ENCODE measurements around the gene FAM222B.
A peak's percentile ranks its signal among the peaks of the same experiment; 100 is the strongest.

Gene FAM222B

DNA sequence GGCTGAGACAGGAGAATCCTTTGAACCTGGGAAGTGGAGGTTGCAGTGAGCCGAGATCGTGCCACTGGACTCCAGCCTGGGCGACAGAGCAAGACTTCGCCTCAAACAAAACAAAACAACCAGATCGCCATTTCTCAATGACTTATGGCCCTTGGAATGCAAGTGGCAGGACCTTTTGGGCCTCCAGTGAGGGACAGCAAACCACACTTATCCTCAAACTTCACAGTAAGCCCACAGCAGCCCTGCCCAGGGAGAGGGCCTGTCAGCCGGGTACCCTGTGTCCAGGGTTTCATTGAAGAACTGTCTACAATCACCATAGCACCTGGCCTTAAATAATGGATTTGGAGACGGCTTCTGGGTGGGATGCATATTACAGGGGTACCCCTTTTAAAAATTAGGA is 87.1 kb downstream of the FAM222B start:
- Histone ChIP-seq H2AK5ac (ENCODE audit: low read length) (no peak overlapping the region), H3K4me3 (ENCODE audit: low read length) (no peak overlapping the region), H3K9ac (ENCODE audit: low read length) (no peak overlapping the region), H3K4ac (ENCODE audit: low read depth, low read length) (no peak overlapping the region), H4K5ac (ENCODE audit: low read length) (no peak overlapping the region), H3K27ac (ENCODE audit: low read depth, low read length) (no peak overlapping the region), H3K36me3 (ENCODE audit: control insufficient read depth, insufficient read depth, low read length) (peaks cover 13% of the 10 kb centered on the region), H3K79me2 (ENCODE audit: control insufficient read depth, insufficient read depth, low read length) (peaks cover 1% of the 10 kb centered on the region), H3K4me1 (ENCODE audit: control insufficient read depth, low read depth, low read length) (no peaks in the 10 kb centered on the region), H3K56ac (ENCODE audit: low read length) (no peak overlapping the region), H4K8ac (ENCODE audit: low read depth, low read length) (no peak overlapping the region), H3K79me1 (ENCODE audit: low read length) (peaks cover 7% of the 10 kb centered on the region), H2BK15ac (replicated peaks; ENCODE audit: low read depth) (no peak overlapping the region), H3K4me2 (ENCODE audit: low read length) (no peak overlapping the region), H3K18ac (ENCODE audit: low read length) (no peak overlapping the region), H2BK5ac (ENCODE audit: low read length) (no peak overlapping the region), H2BK120ac (ENCODE audit: low read depth, low read length) (no peak overlapping the region), H3K23ac (ENCODE audit: low read length) (no peak overlapping the region), H3K27me3 (ENCODE audit: insufficient read depth, low read length, poor library complexity) (no peaks in the 10 kb centered on the region)
- no peak for DNase-seq
- WGBS (ENCODE audit: extremely low coverage, insufficient coverage, low lambda C conversion rate) = no CpG with 5 or more reads among the region's 7 CpGs

DNA sequence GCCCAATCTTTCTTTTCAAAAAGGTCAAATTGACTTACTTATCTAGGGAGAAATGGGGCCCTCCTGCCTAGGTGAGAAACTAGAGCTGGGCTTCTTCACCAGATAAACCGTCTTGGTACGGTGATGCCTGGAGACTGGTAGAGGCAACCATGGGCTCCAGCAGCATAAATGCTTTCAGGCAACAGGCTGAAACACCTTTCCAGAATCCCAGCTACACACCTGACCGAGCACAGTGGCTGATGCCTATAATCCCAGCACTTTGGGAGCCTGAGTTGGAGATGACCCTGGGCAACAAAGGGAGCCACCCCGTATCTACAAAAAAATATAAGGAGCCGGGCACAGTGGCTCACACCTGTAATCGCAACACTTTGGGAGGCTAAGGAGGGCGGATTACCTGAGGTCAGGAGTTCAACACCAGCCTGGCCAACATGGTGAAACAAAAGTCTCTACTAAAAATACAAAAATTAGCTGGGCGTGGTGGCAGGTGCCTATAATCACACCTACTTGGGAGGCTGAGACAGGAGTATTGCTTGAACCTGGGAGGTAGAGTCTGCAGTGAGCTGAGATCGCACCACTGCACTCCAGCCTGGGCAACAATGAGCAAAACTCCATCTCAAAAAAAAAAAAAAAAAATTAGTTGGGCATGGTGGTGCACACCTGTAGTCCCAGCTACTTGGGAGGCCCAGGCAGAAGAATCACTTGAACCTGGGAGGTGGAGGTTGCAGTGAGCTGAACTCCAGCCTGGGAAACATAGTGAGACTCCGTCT is 90.8 kb downstream of the FAM222B start:
- H3K4me2 ChIP-seq (ENCODE audit: low read length) = no peak overlapping the region
- H2BK120ac ChIP-seq (ENCODE audit: low read depth, low read length) = no peak overlapping the region
- no peak overlapping the region for H2BK5ac ChIP-seq (ENCODE audit: low read length)
- H3K4me1 ChIP-seq (ENCODE audit: control insufficient read depth, low read depth, low read length) = peaks cover 3% of the 10 kb centered on the region
- H3K18ac ChIP-seq (ENCODE audit: low read length) = no peak overlapping the region
- H3K79me2 ChIP-seq (ENCODE audit: control insufficient read depth, insufficient read depth, low read length) = peaks cover 15% of the 10 kb centered on the region
- H3K9ac ChIP-seq (ENCODE audit: low read length) = no peak overlapping the region
- H2AK5ac ChIP-seq (ENCODE audit: low read length) = no peak overlapping the region
- peaks cover 36% of the 10 kb centered on the region for H3K36me3 ChIP-seq (ENCODE audit: control insufficient read depth, insufficient read depth, low read length)
- DNase-seq = no peak
- H4K8ac ChIP-seq (ENCODE audit: low read depth, low read length) = no peak overlapping the region
- WGBS (ENCODE audit: extremely low coverage, insufficient coverage, low lambda C conversion rate) = no CpG with 5 or more reads among the region's 10 CpGs
- H3K4ac ChIP-seq (ENCODE audit: low read depth, low read length) = no peak overlapping the region
- no peak overlapping the region for H3K56ac ChIP-seq (ENCODE audit: low read length)
- peaks cover 19% of the 10 kb centered on the region for H3K79me1 ChIP-seq (ENCODE audit: low read length)
- no peak overlapping the region for H2BK15ac ChIP-seq (replicated peaks; ENCODE audit: low read depth)
- no peaks in the 10 kb centered on the region for H3K27me3 ChIP-seq (ENCODE audit: insufficient read depth, low read length, poor library complexity)
- H3K4me3 ChIP-seq (ENCODE audit: low read length) = no peak overlapping the region
- H4K5ac ChIP-seq (ENCODE audit: low read length) = no peak overlapping the region
- no peak overlapping the region for H3K23ac ChIP-seq (ENCODE audit: low read length)
- no peak overlapping the region for H3K27ac ChIP-seq (ENCODE audit: low read depth, low read length)

DNA sequence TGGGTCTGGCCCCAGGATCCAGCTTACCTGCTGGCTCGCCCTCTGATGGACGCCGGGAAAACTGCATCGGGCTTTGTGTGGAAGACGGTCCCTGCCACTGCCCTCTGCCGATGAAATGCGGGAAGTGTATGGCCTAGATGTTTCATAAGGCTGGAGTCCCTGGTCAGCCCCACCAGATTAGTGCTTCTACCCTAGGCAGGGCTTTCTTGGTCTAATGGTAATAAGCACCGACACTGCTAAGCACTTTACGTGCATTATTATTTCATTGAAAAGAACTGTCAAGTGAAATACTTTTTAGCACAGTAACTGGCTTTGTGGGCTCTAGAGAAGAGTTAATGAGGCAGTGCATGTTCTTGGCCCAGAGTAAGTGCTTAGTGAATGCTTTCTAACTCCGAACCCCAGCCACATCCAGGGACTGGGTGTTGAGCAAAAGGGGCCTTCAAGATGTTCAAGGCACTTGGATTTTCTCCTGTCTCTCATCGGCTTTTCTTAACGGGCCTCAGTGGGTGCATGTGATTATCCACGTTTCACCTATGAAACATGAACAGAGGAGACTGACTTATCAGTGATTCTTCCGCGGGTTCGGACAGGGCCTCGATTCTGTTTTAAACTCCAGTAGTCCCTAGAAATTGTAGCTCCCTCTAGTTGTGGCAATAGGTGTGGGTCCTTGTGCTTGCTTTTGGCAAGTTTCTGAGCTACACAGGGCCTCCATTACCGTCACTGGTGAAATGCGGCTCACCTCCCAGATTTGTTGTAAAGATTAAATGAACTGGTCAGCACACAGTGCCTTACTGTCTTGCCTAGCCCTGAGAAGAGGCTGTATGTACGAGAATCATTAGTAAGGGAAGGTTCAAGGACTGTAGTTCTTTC is 92.2 kb downstream of the FAM222B start:
- no peak overlapping the region for H3K27ac ChIP-seq (ENCODE audit: low read depth, low read length)
- H2BK5ac ChIP-seq (ENCODE audit: low read length) = no peak overlapping the region
- no peak overlapping the region for H3K18ac ChIP-seq (ENCODE audit: low read length)
- no peak overlapping the region for H3K4ac ChIP-seq (ENCODE audit: low read depth, low read length)
- DNase-seq = peak; percentile 96
- no peak overlapping the region for H2AK5ac ChIP-seq (ENCODE audit: low read length)
- H3K23ac ChIP-seq (ENCODE audit: low read length) = peak overlapping the region; percentile 24
- peak overlapping the region; percentile 49 for H3K56ac ChIP-seq (ENCODE audit: low read length)
- no peak overlapping the region for H4K8ac ChIP-seq (ENCODE audit: low read depth, low read length)
- no peak overlapping the region for H2BK120ac ChIP-seq (ENCODE audit: low read depth, low read length)
- H4K5ac ChIP-seq (ENCODE audit: low read length) = no peak overlapping the region
- H3K4me2 ChIP-seq (ENCODE audit: low read length) = no peak overlapping the region
- peaks cover 28% of the 10 kb centered on the region for H3K79me2 ChIP-seq (ENCODE audit: control insufficient read depth, insufficient read depth, low read length)
- no peak overlapping the region for H2BK15ac ChIP-seq (replicated peaks; ENCODE audit: low read depth)
- H3K4me3 ChIP-seq (ENCODE audit: low read length) = no peak overlapping the region
- H3K27me3 ChIP-seq (ENCODE audit: insufficient read depth, low read length, poor library complexity) = no peaks in the 10 kb centered on the region
- WGBS (ENCODE audit: extremely low coverage, insufficient coverage, low lambda C conversion rate) = no CpG with 5 or more reads among the region's 20 CpGs
- peak overlapping the region; percentile 51 for H3K9ac ChIP-seq (ENCODE audit: low read length)
- H3K36me3 ChIP-seq (ENCODE audit: control insufficient read depth, insufficient read depth, low read length) = peaks cover 40% of the 10 kb centered on the region
- H3K4me1 ChIP-seq (ENCODE audit: control insufficient read depth, low read depth, low read length) = peaks cover 11% of the 10 kb centered on the region
- H3K79me1 ChIP-seq (ENCODE audit: low read length) = peaks cover 30% of the 10 kb centered on the region

DNA sequence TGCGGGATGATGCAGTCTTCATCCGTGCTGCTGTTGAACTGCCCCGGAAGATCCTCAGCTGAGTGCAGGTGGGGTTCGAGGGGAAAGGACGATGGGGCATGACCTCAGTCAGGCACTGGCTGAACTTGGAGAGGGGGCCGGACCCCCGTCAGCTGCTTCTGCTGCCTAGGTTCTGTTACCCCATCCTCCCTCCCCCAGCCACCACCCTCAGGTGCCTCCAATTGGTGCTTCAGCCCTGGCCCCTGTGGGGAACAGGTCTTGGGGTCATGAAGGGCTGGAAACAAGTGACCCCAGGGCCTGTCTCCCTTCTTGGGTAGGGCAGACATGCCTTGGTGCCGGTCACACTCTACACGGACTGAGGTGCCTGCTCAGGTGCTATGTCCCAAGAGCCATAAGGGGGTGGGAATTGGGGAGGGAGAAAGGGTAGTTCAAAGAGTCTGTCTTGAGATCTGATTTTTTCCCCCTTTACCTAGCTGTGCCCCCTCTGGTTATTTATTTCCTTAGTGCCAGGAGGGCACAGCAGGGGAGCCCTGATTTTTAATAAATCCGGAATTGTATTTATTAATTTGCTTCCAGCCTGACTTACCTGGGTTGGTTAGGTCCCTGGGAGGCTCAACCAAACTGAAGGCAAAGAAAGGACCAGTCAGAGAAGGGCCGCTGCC is 92.9 kb downstream of the FAM222B start:
- no peak overlapping the region for H2BK120ac ChIP-seq (ENCODE audit: low read depth, low read length)
- no peak overlapping the region for H4K5ac ChIP-seq (ENCODE audit: low read length)
- no peak overlapping the region for H3K18ac ChIP-seq (ENCODE audit: low read length)
- no CpG with 5 or more reads among the region's 11 CpGs for WGBS (ENCODE audit: extremely low coverage, insufficient coverage, low lambda C conversion rate)
- H3K79me2 ChIP-seq (ENCODE audit: control insufficient read depth, insufficient read depth, low read length) = peaks cover 36% of the 10 kb centered on the region
- H3K9ac ChIP-seq (ENCODE audit: low read length) = no peak overlapping the region
- H2AK5ac ChIP-seq (ENCODE audit: low read length) = no peak overlapping the region
- no peak overlapping the region for H2BK15ac ChIP-seq (replicated peaks; ENCODE audit: low read depth)
- H3K79me1 ChIP-seq (ENCODE audit: low read length) = peaks cover 30% of the 10 kb centered on the region
- no peak overlapping the region for H3K56ac ChIP-seq (ENCODE audit: low read length)
- peaks cover 40% of the 10 kb centered on the region for H3K36me3 ChIP-seq (ENCODE audit: control insufficient read depth, insufficient read depth, low read length)
- H2BK5ac ChIP-seq (ENCODE audit: low read length) = no peak overlapping the region
- no peaks in the 10 kb centered on the region for H3K27me3 ChIP-seq (ENCODE audit: insufficient read depth, low read length, poor library complexity)
- H4K8ac ChIP-seq (ENCODE audit: low read depth, low read length) = no peak overlapping the region
- no peak overlapping the region for H3K4me3 ChIP-seq (ENCODE audit: low read length)
- no peak overlapping the region for H3K4ac ChIP-seq (ENCODE audit: low read depth, low read length)
- H3K4me1 ChIP-seq (ENCODE audit: control insufficient read depth, low read depth, low read length) = peaks cover 11% of the 10 kb centered on the region
- DNase-seq = peak; percentile 19
- no peak overlapping the region for H3K23ac ChIP-seq (ENCODE audit: low read length)
- no peak overlapping the region for H3K4me2 ChIP-seq (ENCODE audit: low read length)
- H3K27ac ChIP-seq (ENCODE audit: low read depth, low read length) = peak overlapping the region; percentile 2

DNA sequence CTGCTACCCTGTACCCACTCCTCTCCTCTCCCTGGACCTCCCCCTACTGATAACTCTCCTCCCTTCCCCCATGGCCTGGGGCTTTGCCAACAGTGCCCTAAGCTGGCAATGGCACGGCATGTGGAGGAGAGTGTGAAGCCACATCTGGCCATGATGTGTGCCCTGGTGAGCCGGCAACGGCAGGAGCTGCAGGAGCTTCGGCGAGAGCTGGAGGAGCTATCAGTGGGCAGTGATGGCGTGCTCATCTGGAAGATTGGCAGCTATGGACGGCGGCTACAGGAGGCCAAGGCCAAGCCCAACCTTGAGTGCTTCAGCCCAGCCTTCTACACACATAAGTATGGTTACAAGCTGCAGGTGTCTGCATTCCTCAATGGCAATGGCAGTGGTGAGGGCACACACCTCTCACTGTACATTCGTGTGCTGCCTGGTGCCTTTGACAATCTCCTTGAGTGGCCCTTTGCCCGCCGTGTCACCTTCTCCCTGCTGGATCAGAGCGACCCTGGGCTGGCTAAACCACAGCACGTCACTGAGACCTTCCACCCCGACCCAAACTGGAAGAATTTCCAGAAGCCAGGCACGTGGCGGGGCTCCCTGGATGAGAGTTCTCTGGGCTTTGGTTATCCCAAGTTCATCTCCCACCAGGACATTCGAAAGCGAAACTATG is 93.6 kb downstream of the FAM222B start:
- Histone ChIP-seq H3K23ac (ENCODE audit: low read length) (no peak overlapping the region), H3K18ac (ENCODE audit: low read length) (no peak overlapping the region), H3K56ac (ENCODE audit: low read length) (no peak overlapping the region), H4K5ac (ENCODE audit: low read length) (no peak overlapping the region), H3K79me1 (ENCODE audit: low read length) (peaks cover 30% of the 10 kb centered on the region), H2BK120ac (ENCODE audit: low read depth, low read length) (no peak overlapping the region), H3K79me2 (ENCODE audit: control insufficient read depth, insufficient read depth, low read length) (peaks cover 40% of the 10 kb centered on the region), H3K4me1 (ENCODE audit: control insufficient read depth, low read depth, low read length) (peaks cover 11% of the 10 kb centered on the region), H3K4me3 (ENCODE audit: low read length) (no peak overlapping the region), H3K9ac (ENCODE audit: low read length) (no peak overlapping the region), H3K4me2 (ENCODE audit: low read length) (no peak overlapping the region), H3K27ac (ENCODE audit: low read depth, low read length) (no peak overlapping the region), H2BK5ac (ENCODE audit: low read length) (no peak overlapping the region), H2AK5ac (ENCODE audit: low read length) (no peak overlapping the region), H2BK15ac (replicated peaks; ENCODE audit: low read depth) (no peak overlapping the region), H3K36me3 (ENCODE audit: control insufficient read depth, insufficient read depth, low read length) (peaks cover 40% of the 10 kb centered on the region), H3K4ac (ENCODE audit: low read depth, low read length) (no peak overlapping the region), H3K27me3 (ENCODE audit: insufficient read depth, low read length, poor library complexity) (no peaks in the 10 kb centered on the region), H4K8ac (ENCODE audit: low read depth, low read length) (no peak overlapping the region)
- no CpG with 5 or more reads among the region's 18 CpGs for WGBS (ENCODE audit: extremely low coverage, insufficient coverage, low lambda C conversion rate)
- no peak for DNase-seq
